Measurements from ENCODE around the gene MRPL48. TPM values are rescaled to one million over a fixed set of nuclear protein-coding genes. Genes with fewer than 3 reads are reported as not detected.

Gene MRPL48
- total and polyA plus RNA-seq, 4 donors: 12.6 to 34.1 (median 20.0) TPM

GRCh38 chr11:73889019-73889418 lies 101.3 kb downstream of the MRPL48 start:
- no peak overlapping the region for H3K9ac ChIP-seq (ENCODE audit: low read depth in 1 of 2, low read length in 2 of 2)
- no peaks in the 10 kb centered on the region for H3K27me3 ChIP-seq (ENCODE audit: control insufficient read depth in 4 of 4, insufficient read depth in 4 of 4, low read length in 3 of 4)
- peaks cover 5 to 29% (median 18%) of the 10 kb centered on the region in 4 donors for H3K36me3 ChIP-seq (ENCODE audit: control insufficient read depth in 4 of 4, insufficient read depth in 3 of 4, low read depth in 1 of 4, low read length in 3 of 4)
- WGBS: 72% methylated on average over 1 of the region's 1 CpG
- H3K9me3 ChIP-seq (ENCODE audit: control insufficient read depth in 4 of 4, low read length in 3 of 4): no peaks in the 10 kb centered on the region
- no peak overlapping the region for H3K4me3 ChIP-seq (ENCODE audit: low read depth in 1 of 3, low read length in 3 of 3)
- no peak for TF ChIP-seq FOXA1 (IDR thresholded peaks at IDR 0.05)
- no peak for TF ChIP-seq ATF3 (IDR thresholded peaks at IDR 0.05)
- no peak for TF ChIP-seq HNF4G (IDR thresholded peaks at IDR 0.05)
- TF ChIP-seq YY1 (IDR thresholded peaks at IDR 0.05): no peak
- no peak for TF ChIP-seq REST (IDR thresholded peaks at IDR 0.05)
- TF ChIP-seq SP1 (IDR thresholded peaks at IDR 0.05): no peak
- TF ChIP-seq GABPA (IDR thresholded peaks at IDR 0.05 in 1 of 2, conservative IDR thresholded peaks at IDR 0.05 in 1 of 2): no peak
- TF ChIP-seq MAX (IDR thresholded peaks at IDR 0.05): no peak
- no peak for TF ChIP-seq HNF4A (conservative IDR thresholded peaks at IDR 0.05)
- no peak for TF ChIP-seq JUND (IDR thresholded peaks at IDR 0.05)
- no peak for TF ChIP-seq TAF1 (conservative IDR thresholded peaks at IDR 0.05)
- no peak for DNase-seq (ENCODE audit: low spot score)
- H3K4me1 ChIP-seq (ENCODE audit: control insufficient read depth in 4 of 4, insufficient read depth in 4 of 4, low read length in 3 of 4): no peaks in the 10 kb centered on the region
- H3K27ac ChIP-seq (ENCODE audit: low read depth in 1 of 2, low read length in 2 of 2): no peak overlapping the region

GRCh38 chr11:73889536-73889935 lies 101.9 kb downstream of the MRPL48 start:
- Histone ChIP-seq H3K9me3 (ENCODE audit: control insufficient read depth in 4 of 4, low read length in 3 of 4) (no peaks in the 10 kb centered on the region), H3K4me1 (ENCODE audit: control insufficient read depth in 4 of 4, insufficient read depth in 4 of 4, low read length in 3 of 4) (no peaks in the 10 kb centered on the region), H3K36me3 (ENCODE audit: control insufficient read depth in 4 of 4, insufficient read depth in 3 of 4, low read depth in 1 of 4, low read length in 3 of 4) (peaks cover 5 to 29% (median 17%) of the 10 kb centered on the region in 4 donors), H3K27me3 (ENCODE audit: control insufficient read depth in 4 of 4, insufficient read depth in 4 of 4, low read length in 3 of 4) (no peaks in the 10 kb centered on the region), H3K4me3 (ENCODE audit: low read depth in 1 of 3, low read length in 3 of 3) (no peak overlapping the region), H3K9ac (ENCODE audit: low read depth in 1 of 2, low read length in 2 of 2) (no peak overlapping the region), H3K27ac (ENCODE audit: low read depth in 1 of 2, low read length in 2 of 2) (no peak overlapping the region)
- 96% methylated on average over 1 of the region's 1 CpG for WGBS
- DNase-seq (ENCODE audit: low spot score): no peak
- TF ChIP-seq RAD21 (IDR thresholded peaks at IDR 0.05): no peak
- no peak for TF ChIP-seq HNF4A (conservative IDR thresholded peaks at IDR 0.05)
- no peak for TF ChIP-seq EGR1 (IDR thresholded peaks at IDR 0.05; ENCODE audit: low read depth in 2 of 2)
- no peak for TF ChIP-seq ATF3 (IDR thresholded peaks at IDR 0.05)
- no peak for TF ChIP-seq TAF1 (conservative IDR thresholded peaks at IDR 0.05)
- no peak for TF ChIP-seq YY1 (IDR thresholded peaks at IDR 0.05)
- no peak for TF ChIP-seq FOXA1 (IDR thresholded peaks at IDR 0.05)
- TF ChIP-seq RXRA (IDR thresholded peaks at IDR 0.05): no peak
- no peak for TF ChIP-seq NR2F2 (IDR thresholded peaks at IDR 0.05)
- TF ChIP-seq JUND (IDR thresholded peaks at IDR 0.05): no peak
- no peak for TF ChIP-seq SP1 (IDR thresholded peaks at IDR 0.05)
- TF ChIP-seq FOXA2 (IDR thresholded peaks at IDR 0.05): no peak
- TF ChIP-seq HNF4G (IDR thresholded peaks at IDR 0.05): no peak
- no peak for TF ChIP-seq REST (IDR thresholded peaks at IDR 0.05)
- TF ChIP-seq MAX (IDR thresholded peaks at IDR 0.05): no peak
